CD4-positive, alpha-beta T cell treated with Interleukin-17A for 4 hours (primary cell): ENCODE measurements around the gene ZNF268.
"Not testable (repeated sequence)": the region's sequence is repeated elsewhere in the genome, so short reads cannot be mapped to it uniquely, and the experiment has no call there.

Experiments used
- DNase-seq: peaks from one replicate; pipeline ENCODE4 v3.0.0-alpha.2; 2020; ENCODE audit warnings: mixed read lengths

Gene ZNF268

GRCh38 chr12:133227281-133227852, 46.1 kb downstream of the ZNF268 start:
- no peak for DNase-seq

DNA sequence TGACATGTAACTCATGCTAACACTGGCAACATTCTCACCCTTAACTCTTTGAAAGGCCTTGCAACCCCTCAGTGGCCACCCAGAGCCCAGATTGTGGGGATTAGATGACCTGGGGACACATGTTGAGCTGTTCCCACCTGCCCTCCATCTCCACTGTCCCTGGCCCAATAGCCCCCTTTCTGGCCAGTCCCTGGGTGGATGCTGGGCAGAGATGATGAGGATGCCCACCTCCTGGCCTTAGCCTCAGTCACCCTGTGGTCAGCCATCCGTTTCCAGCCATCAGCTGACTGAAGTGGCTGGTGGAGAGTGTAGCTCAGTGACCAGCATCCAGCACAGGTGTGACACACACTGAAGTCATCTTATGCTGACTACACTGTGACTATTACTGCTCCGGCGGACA, 49.7 kb downstream of the ZNF268 start:
- DNase-seq = no peak

DNA sequence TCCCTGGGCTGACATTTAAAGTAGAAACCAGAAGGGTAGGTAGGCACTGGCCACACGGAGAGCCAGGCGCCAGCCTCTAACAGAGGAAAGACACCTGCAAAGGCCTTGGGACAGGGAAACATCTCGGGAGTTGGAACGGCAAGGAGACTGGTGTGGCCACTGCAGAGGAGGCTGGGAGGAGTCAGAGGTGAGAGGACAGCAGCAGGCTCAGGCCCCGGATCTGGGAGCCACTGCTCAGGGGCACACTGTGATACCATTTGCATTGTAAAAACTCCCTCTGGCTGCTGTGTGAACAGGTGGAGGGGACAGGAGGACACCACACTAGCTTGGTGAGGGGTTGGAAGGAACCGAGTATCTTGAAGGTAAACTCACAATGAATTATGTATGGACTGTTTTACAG, 51.7 kb downstream of the ZNF268 start:
- no peak for DNase-seq

DNA sequence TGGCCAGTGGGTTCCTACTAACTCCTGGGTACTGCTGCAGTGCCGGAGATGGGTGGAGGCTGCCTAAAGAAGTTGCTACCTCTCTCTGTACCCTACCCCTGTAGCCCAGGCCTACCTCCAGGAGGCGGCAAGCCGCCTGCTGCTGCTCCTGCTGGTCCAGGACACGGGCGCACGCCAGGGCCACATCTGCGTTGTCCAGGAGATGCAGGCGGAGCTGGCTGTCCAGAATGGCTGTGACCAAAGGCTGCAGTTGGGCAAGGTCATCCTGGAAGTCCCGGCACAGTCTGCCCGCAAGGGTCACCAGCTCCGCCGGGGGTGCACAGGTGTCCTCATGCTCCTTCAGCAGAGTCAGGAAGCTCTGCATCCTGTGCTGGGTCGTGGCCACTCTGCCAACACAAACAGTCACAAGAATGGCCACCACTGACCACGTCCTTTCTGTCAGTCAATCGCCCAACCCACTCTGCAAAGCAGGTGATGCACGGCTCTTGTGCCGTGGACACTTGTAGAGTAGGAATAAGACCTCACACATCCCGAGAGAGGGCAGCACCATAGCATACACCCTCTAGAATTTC, 52.8 kb downstream of the ZNF268 start:
- DNase-seq = no peak

DNA sequence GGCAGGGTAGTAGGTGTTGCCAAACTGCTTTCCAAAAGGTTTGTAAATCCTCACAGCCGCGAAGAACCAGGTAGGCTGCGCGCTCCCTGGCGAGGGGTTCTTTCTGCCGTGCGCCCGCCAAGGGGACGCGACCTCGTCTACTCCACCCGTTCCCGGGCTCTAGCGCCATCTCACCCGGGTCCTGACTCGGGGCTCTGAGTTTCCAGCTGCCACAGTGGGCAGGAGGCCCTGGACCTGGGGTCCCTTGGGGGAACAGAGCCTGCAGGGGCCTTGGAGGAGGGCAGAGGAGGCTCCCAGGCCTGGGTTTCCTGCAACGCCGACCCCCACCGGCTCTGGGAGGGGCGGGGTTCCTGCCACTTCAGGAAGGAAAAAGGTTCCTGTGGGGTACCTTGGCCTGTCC, 53.7 kb downstream of the ZNF268 start:
- no peak for DNase-seq

GRCh38 chr12:133235401-133236112, 54.3 kb downstream of the ZNF268 start, which contains the start of gene ANHX:
ANHX (minus strand) TSS chr12:133235877; CDS start chr12:133234356, 1,521 bp downstream.
- no peak for DNase-seq

DNA sequence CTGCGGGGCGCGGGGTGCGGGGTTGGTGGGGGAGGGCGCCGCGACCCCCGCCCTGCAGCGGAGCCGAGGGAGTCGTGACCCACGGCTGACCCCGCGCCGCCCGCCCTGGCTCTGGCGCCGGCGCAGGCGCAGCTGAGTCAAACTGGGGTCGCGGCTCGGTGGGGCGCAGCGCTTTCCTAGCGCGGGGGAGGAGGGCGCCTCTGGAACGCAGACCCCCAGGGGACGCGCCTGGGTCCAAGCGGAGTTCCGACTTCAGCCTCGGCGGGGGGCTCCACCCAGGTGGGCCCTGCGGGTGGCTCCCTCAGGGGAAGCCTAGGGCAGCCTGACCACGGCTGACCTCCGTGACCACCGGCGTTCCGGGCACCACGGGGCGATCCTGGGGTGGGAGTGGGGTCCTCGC, 54.8 kb downstream of the ZNF268 start:
- DNase-seq = no peak

DNA sequence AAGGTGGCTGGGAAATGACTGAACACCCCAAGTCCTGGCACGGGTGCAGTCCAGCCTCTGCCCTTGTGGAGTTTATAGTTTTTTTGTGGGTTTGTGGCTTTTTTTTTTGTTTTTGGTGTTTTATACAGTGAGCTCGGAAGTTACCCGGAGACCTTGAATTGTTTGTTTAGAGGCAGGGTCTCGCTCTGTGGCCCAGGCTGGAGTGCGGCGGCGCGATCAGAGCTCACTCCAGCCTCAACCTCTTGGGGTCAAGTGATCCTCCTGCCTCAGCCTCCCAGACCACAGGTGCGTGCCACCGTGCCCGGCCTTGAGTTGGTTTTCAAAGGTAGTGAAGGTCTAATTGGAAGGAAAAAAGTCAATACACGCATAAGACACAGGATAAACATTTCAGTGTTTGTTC, 55.3 kb downstream of the ZNF268 start:
- no peak for DNase-seq

DNA sequence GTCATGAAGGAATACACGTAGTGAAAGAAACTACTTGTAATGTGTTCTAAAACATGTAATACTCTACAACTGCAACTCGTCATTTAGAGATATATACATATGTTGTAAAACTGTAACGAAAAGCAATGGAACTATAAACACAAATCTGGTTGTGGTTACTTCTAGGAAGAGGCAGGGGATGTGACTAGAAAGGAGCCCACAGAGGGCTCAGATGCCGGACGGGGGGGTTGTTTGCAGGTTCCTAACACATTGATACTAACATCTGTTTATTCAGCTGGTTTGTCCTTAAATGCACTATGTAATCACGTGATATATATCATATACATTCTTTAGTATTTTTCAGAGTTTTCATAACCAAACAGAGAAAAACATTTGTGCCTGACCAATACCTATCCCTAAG, 70.4 kb downstream of the ZNF268 start:
- DNase-seq = no peak

DNA sequence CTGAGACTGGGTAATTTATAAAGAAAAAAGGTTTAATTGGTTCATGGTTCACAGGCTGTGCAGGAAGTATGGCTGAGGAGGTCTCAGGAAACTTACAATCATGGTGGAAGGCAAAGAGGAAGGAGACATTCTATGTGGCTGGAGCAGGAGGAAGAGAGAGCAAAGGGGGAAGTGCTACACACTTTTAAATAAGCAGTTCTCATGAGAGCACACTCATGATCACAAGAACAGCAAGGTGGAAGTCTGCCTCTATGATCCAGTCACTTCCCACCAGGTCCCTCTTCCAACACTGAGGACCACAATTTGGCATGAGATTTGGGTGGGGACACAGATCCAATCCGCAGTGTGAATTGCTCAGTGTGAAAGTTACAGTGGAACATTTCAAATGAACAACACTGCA, 74.5 kb downstream of the ZNF268 start:
- DNase-seq = not testable (repeated sequence)

- no peak for DNase-seq
Observed at GRCh38 chr12:133256321-133256720, 75.0 kb downstream of the ZNF268 start.

GRCh38 chr12:133264173-133264572, 82.9 kb downstream of the ZNF268 start:
- no peak for DNase-seq
